Left ventricle myocardium superior (tissue), 1 donor: ENCODE results near the gene CELF5. TPM values are rescaled to one million over a fixed set of nuclear protein-coding genes. Genes with fewer than 3 reads are reported as not detected.
A peak's percentile ranks its signal among the peaks of the same experiment; 100 is the strongest.
"Not testable (repeated sequence)": the region's sequence is repeated elsewhere in the genome, so short reads cannot be mapped to it uniquely, and the experiment has no call there.

Experiments
- ATAC-seq: fragments of 200-7000 bp; cut with Tn5 transposase; one replicate; pipeline ENCODE4 v1.9.1; 2020; ENCODE audit warnings: mild to moderate bottlenecking, moderate library complexity
- DNase-seq: peaks from one replicate; pipeline ENCODE4 v3.0.0-alpha.2; 2020
- intact Hi-C: fragments of 100-400 bp; cut with micrococcal nuclease; formaldehyde crosslinking; loops from one replicate; pipeline ENCODE4 v1.11.0; 2022
- total RNA-seq: library from RNA; stranded (reverse); fragmentation: NEBNext Ultra II Directional; extraction: Animal tissue kit (Norgen Biotek cat#: 25700); gene quantifications from one replicate; pipeline ENCODE4 v1.2.1, GENCODE V29; 2021
- donor health status: DM: no; HTN: yes; CAD: no; lungs with severe emphysema.

CELF5 gene
- total RNA-seq, 1 donor from 2014 or later = not detected

DNA sequence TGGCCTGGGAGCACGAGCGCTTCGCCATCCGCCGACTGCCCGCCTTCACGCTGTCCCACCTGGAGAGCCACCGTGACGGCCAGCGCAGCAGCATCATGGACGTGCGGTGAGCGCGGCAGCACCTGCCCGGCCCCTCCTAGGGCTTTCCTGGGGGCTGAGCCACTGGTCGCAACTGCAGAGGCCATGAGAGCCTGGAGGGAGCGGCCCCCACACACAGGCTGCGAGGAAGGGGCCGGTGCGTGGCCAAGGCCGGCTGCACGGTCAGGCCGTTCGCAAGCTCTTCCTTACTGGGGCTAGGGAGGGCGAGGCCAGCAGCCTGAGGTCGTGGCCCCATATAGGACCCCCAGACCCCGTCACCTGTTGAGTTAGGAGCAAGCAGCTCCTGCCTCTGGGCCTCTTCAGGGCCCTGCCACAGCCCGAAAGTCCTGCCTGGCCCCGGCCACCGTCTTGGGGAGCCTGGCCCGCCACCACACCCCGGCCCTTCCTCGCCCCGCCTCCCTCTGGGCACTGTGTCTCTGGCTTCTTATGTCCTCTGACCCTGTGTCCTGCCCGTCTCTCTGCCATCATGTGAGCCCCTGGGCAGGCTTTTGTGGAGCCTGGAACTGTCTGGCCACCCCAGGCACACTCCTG is 19.7 kb upstream of the CELF5 start:
- ATAC-seq = no peak
- DNase-seq = no peak
- intact Hi-C loops = no loop called here

DNA sequence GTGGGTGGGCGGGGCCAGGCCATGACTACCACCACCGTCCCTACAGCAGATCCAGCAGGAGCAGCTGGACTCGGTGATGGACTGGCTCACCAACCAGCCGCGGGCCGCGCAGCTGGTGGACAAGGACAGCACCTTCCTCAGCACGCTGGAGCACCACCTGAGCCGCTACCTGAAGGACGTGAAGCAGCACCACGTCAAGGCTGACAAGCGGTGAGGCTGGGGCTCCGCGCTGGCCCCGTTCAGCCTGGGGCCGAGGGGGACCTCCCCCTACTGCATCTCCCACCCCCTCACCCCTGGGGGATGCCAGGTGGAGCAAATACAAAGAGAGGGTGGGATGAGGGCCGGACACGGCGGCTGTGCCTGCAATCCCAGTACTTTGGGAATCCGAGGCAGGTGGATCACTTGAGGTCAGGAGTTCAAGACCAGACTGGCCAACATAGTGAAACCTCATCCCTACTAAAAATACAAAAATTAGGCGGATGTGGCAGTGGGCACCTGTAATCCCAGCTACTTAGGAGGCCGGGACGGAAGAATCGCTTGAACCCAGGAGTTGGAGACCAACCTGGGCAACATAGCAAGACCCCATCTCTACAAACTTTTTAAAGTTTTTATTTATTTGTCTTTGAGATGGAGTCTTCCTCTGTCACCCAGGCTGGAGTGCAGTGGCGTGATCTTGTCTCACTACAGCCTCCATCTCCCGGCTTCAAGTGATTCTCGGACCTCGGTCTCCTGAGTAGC is 18.1 kb upstream of the CELF5 start:
- ATAC-seq (no peak), DNase-seq (no peak)
- intact Hi-C loops = no loop called here

DNA sequence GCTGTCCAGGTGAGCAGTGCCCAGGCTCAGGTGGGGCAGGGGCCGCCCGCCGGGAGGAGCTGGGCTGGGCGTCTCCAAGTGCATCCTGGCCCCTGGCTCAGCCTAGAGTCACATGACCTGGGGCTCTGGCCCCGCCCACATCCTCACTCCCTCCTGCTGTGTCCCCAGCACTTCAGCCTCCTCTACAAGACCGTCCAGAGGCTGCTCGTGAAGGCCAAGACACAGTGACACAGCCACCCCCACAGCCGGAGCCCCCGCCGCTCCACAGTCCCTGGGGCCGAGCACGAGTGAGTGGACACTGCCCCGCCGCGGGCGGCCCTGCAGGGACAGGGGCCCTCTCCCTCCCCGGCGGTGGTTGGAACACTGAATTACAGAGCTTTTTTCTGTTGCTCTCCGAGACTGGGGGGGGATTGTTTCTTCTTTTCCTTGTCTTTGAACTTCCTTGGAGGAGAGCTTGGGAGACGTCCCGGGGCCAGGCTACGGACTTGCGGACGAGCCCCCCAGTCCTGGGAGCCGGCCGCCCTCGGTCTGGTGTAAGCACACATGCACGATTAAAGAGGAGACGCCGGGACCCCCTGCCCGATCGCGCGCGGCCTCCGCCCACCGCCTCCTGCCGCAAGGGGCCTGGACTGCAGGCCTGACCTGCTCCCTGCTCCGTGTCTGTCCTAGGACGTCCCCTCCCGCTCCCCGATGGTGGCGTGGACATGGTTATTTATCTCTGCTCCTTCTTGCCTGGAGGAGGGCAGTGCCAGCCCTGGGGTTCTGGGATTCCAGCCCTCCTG is 16.8 kb upstream of the CELF5 start:
- intact Hi-C loops = no loop called here
- no peak for DNase-seq
- ATAC-seq = no peak

DNA sequence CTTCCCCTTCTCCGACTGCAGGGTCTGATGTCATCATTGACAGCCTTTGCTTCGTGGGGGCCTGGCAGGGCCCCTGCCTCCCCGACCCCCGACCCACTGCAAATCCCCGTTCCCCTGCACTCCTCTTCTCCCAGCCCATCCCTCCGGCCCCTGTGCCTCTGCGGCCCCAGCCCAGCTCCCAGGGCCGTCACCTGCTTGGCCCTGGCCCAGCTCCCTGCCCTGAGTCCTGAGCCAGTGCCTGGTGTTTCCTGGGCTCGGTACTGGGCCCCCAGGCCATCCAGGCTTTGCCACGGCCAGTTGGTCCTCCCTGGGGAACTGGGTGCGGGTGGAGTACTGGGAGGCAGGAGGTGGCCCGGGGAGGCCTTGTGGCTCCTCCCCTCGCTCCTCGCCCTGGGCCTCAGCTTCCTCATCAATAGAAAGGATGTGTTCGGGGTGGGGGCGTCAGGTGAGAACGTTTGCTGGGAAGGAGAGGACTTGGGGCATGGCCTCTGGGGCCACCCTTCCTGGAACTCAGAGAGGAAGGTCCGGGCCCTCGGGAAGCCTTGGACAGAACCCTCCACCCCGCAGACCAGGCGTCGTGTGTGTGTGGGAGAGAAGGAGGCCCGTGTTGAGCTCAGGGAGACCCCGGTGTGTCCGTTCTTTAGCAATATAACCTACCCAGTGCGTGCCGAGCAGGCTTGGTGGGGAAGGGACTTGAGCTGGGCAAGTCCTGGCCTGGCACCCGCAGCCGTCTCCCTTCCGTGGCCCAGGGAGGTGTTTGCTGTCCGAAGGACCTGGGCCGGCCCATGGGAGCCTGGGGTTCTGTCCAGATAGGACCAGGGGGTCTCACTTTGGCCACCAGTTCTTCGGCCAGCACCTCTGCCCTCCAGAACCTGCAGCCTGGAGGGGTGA is 15.9 kb upstream of the CELF5 start:
- DNase-seq (no peak), ATAC-seq (no peak)
- intact Hi-C loops = no loop called here

DNA sequence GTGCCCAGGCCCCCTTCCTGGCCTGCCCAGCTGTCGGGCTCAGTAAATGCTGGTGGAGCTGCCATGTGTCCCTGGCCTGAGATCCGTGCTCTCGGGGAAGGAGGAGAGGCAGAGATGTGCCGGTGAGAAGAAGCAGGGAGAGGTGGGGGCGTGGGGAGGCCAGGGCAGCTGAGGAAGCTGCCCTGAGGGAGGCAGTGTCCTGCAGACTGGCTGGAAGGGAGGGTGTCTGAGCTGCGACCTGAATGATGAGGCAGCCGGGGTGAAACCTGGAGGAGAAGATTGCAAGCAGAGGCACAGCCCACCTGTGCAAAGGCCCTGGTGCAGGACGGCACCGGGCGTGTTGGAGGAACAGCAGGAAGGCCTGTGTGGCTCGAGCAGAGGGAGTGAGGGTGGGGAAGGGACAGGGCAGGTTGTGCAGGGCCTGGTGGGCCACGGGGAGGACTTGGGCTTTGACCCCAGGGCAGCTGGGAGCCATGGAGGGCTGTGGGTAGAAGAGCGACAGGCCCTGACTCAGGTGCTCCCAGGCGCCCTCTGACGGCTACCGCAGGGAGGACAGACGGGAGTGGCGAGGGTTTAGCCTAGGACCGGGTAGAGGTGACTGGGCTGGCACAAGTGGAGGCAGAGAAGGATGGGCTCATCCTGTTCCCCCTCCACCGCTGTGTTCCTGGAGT is 14.0 kb upstream of the CELF5 start:
- ATAC-seq (peak; percentile 70), DNase-seq (peak; percentile 65)

DNA sequence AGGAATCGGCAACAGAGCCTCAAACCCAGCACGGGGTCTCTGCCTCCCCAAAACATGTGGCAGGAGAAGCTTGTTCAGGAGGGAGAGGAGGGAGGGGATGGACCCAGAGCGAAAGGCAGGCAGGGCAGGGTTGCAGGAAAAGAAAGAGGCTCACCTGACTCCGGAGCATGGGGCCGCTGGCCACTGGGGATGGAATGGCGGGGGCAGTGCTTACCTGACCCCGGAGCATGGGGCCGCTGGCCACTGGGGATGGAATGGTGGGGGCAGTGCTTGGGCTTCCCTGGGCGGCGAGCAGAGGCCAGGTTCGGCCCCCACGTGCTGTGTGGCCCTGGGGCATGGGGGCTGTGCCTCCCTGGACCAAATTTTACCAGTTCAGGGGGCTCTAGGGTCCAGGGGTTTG is 13.3 kb upstream of the CELF5 start:
- DNase-seq (no peak), ATAC-seq (no peak)
- intact Hi-C loops = no loop called here

More for the DNA sequence above, 14.0 kb upstream of the CELF5 start:
- intact Hi-C loops = no loop called here

DNA sequence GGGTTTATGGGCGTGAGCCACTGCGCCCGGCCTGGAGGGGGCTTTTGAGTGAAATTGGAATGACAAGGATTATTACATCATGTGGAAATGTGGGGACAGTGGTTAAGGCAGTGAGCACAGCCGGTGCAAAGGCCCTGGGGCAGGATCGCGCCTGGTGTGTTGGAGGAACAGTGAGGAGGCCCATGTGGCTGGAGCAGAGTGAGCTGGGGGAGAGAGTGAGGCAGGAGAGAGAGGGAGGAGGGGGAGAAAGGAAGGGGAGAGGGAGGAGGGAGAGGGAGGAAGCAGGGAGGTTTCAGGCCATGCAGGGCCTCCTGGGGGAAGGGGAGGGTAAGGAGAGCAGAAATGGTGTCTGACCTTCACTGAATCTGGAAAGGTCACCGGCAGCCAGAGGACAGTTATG is 11.3 kb upstream of the CELF5 start:
- intact Hi-C loops = no loop called here
- ATAC-seq (no peak), DNase-seq (no peak)

DNA sequence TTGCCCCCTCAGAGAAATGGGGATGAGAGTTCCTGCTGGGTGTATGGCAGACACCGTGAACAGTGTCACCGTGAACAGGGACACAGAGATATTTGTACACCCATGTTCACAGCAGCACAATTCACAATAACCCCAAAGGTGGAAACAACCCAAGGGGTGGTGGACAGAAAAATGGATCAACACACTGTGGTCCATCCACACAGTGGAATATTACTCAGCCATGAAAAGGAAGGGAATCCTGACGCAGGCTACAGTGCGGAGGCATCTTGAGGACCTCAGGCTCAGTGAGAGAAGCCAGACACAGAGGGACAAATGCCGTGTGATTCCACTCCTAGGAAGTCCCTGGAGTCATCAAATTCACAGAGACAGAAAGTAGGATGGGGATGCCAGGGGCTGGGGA is 7.6 kb upstream of the CELF5 start:
- no peak for DNase-seq
- no peak for ATAC-seq
- intact Hi-C loops = no loop called here

DNA sequence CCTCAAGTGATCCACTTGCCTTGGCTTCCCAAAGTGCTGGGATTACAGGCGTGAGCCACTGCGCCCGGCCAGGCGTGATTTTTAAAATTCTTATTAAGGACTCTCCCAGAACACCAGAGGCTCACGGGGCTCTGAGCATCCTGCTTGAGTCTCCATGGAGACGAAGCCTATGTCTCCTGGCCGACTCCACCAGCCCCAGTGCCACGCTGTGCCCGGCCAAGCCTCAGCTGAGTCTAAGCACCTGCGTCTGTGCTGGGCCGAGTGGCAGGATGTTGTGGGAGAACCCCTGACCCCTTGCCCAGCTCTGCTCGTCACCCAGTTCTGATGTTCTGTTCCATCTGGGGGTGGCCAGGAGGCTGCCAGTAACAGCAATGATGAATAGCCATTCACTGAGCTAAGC is 3.9 kb upstream of the CELF5 start:
- ATAC-seq = no peak
- no peak for DNase-seq
- intact Hi-C loops = no loop called here

DNA sequence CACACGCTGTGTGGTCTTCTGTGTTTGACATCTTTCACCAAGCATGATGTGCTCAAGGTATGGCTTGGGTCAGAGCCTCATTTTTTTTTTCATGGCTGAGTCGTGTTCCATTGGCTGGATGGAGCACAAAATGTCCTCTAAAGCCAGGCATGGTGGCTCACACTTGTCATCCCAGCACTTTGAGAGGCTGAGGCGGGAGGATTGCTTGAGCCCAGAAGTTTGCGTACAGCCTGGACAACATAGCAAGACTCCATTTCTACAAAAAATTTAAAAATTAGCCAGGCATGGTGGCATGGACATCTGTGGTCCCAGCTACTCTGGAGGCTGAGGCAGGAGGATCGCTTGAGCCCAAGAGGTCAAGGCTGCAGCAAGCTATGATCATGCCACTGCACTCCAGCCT is 2.9 kb upstream of the CELF5 start:
- ATAC-seq, intact Hi-C loops, DNase-seq: not testable (repeated sequence)

DNA sequence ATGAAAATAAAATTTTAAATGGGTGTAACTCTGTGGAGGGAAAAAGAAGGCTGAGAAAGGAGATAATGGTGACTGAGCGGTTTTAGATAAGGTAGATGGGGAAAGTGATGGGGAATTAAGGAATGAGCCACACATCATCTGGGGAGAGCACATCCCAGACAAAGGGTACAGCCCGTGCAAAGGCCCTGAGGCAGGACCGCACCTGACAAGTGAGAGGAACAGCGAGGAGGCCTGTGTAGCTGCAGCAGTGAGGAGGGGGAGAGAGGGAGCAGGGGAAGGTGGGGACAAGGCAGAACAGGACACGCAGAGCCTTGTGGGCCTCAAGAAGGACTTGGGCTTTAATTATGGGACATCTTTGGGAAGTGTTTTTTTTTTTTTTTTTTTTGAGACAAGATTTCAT is 1.8 kb upstream of the CELF5 start:
- intact Hi-C loops = no loop called here

DNA sequence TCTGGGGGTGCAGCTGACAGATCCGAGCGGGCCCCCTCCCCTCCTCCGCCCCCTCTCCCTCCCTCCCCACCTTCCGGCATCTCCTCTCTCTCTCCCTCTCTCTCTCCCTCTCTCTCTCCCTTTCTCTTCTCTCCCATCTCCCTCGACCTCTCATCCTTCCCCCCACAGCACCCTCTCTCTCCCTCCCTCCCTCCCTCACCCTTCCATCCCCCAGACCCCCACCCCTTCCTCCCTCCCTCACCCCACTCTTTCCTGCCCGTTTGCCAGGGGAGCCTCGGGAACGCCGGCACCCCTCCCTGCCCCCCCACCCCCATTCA is 666 bp downstream of the CELF5 start:
- DNase-seq (no peak), ATAC-seq (no peak)
- intact Hi-C loops = no loop called here

More for the DNA sequence above, 1.8 kb upstream of the CELF5 start:
- ATAC-seq = no peak
- no peak for DNase-seq

DNA sequence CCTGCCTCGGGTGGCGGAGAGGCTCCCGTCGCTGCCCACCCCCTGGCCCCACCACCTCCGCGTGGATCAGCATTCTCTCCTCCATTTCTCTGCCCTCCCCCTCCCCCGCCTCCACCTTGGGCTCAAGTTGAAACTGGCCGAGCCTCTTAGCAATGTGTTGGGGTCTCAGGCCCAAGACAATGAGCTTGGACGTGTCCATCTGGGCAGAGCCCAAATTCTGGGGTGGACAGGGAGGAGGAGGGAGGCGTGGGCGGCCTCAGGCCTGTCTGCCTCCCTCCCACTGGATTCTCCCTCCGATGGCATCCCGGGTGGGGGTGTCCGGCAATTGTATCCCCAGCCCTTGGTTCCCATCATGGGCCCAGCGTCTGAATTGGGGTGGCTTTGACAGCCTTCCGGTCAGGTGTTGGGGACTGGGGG is 1.2 kb downstream of the CELF5 start:
- ATAC-seq = no peak
- intact Hi-C loops = no loop called here
- no peak for DNase-seq

DNA sequence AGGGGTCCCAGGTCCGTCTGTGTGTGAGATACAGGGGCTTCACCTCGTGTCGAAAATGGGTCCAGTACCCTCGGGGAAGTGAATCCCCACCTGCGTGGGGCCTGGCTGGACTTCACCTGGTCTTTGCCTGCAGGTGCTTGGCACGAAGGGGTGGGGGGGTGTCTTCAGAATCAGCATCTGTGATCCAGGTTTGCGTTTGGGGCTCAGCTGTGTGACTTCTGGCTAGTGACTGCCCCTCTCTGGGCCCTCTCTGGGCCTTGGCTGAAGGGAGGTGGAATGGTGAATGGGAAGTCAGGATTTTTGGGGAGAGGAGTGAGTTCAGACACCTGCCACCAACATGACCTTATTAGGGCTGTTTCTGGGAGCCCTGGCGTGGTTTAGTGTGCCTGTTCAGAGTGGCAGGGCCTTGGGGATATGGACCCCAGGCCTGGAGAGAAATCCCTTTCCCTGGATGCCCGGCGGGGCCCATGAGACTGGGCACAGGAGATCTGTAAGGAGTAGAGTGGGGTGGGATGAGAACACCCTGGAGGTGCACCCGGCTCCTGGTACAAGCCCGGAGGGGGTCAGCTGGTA is 2.7 kb downstream of the CELF5 start:
- intact Hi-C loops = no loop called here
- ATAC-seq = no peak
- no peak for DNase-seq

DNA sequence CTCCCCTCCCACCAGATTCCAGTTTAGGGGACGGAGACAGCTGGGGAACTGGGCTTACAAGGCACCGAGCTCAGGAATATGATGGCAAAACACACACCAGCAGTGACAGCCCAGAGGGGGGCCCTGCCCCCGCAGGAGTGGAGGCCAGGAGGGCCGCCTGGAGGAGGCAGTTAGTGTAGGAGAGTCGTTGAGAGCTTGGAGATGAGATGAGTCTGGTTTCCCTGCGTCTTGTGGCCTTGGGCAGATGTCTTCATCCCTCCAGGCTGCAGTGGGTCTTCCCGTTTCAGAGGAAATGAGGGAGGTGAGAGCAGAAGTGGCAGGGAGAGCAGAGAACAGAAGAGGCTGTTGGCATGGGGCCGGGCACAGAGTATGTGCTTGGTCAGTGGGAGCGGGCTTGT is 4.9 kb downstream of the CELF5 start:
- ATAC-seq (no peak), DNase-seq (no peak)
- intact Hi-C loops = no loop called here

DNA sequence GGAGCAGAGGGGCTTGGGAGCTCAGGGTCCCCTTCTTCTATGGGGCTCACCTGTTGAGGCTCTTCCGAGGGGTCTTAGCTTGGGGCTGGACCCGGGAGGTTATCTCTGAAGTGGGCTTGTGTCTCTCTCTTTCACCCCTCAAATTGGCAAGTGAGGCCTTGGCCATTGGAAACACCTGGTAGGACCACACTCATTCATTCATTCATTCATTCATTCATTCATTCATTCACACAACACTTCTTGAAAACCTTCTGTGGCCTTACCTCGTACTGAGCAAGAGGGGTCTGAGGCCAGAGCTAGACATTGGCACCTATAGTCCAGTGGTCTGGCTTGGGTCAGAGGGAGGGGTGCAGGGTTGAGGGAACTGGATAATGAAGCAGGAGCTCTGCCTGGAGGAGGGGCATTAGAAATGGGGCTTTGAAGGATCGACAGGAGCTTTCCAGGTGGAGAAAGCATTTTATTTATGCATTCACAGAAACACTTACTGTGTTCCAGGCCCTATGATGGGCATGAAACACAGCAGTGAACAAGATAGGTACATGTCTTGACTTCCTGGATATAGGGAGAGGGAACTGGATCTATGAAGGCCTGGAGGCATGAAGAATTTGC is 5.5 kb downstream of the CELF5 start:
- no peak for DNase-seq
- ATAC-seq = no peak
- intact Hi-C loops = no loop called here

DNA sequence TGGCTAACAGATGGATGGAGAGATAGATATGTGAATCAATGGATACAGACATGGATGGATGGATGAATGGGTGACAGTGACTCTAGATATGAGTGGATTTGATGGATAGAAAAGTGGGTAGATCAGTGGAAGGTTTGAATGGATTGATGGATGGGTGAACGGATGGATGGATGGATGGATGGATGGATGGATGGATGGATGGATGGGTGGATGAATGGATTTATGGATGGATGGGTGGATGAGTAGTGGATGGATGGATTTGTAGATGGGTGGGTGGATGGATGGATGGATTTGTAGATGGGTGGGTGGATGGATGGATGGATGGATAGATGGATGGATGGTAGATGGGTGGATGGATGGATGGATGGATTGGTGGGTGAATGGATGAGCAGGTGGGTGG is 6.8 kb downstream of the CELF5 start:
- DNase-seq = no peak

DNA sequence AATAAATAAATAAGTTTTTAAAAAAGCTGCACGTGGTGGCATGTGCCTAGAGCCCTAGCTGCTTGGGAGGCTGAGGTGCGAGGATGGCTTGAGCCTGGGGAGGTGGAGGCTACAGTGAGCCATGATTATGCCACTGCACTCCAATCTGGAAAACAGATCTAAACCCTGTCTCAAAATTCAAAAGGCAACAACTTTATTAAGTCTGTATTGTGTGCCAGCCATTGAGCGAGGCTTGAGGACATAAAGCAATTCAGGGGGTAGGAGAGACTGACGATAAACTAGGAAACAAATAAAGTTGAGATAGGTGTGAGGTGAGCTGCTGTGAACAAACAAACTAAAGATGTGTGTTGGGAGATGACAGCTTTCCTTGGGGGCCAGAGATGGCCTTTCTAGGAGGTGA is 8.7 kb downstream of the CELF5 start:
- DNase-seq (no peak), ATAC-seq (no peak)
- intact Hi-C loops = no loop called here

More for the DNA sequence above, 6.8 kb downstream of the CELF5 start:
- intact Hi-C loops = no loop called here
- no peak for ATAC-seq
